ENCODE data around the gene PARK7.

DNA sequence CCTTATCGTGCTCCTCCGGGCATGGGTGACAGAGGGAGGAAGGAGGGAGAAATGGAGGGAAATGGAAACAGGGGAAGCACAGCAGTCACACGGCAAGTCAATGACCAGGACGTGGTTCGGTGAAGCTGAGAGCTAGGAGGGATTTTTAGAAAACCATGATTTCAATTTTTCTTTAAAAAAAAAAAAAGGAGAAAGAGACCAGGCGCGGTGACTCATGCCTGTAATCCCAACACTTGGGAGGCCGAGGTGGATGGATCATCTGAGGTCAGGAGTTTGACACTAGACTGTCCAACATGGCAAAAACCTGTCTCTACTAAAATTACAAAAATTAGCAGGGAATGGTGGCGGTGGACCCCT lies 20.1 kb upstream of the PARK7 start:
- TF ChIP-seq POLR2AphosphoS5 (IDR thresholded peaks at IDR 0.05; ENCODE audit: low read depth, low read length): no peak
- TF ChIP-seq TAF1 (IDR thresholded peaks at IDR 0.05; ENCODE audit: borderline replicate concordance, insufficient read depth, low read length): no peak
- TF ChIP-seq, protein P1, sequence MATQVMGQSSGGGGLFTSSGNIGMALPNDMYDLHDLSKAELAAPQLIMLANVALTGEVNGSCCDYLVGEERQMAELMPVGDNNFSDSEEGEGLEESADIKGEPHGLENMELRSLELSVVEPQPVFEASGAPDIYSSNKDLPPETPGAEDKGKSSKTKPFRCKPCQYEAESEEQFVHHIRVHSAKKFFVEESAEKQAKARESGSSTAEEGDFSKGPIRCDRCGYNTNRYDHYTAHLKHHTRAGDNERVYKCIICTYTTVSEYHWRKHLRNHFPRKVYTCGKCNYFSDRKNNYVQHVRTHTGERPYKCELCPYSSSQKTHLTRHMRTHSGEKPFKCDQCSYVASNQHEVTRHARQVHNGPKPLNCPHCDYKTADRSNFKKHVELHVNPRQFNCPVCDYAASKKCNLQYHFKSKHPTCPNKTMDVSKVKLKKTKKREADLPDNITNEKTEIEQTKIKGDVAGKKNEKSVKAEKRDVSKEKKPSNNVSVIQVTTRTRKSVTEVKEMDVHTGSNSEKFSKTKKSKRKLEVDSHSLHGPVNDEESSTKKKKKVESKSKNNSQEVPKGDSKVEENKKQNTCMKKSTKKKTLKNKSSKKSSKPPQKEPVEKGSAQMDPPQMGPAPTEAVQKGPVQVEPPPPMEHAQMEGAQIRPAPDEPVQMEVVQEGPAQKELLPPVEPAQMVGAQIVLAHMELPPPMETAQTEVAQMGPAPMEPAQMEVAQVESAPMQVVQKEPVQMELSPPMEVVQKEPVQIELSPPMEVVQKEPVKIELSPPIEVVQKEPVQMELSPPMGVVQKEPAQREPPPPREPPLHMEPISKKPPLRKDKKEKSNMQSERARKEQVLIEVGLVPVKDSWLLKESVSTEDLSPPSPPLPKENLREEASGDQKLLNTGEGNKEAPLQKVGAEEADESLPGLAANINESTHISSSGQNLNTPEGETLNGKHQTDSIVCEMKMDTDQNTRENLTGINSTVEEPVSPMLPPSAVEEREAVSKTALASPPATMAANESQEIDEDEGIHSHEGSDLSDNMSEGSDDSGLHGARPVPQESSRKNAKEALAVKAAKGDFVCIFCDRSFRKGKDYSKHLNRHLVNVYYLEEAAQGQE (IDR thresholded peaks at IDR 0.05; ENCODE audit: insufficient read depth in 1 of 2, low read depth in 2 of 2, low read length in 2 of 2): no peak

Data from PFSK-1 (cell line).